OCI-LY3 (cell line): ENCODE data around the gene ALDH5A1.

ENCODE experiments used
- CTCF ChIP-seq: fragments of 200-600, 300-600 bp; sonication (generic); IDR thresholded peaks from 2 replicates; pipeline ENCODE4 v1.5.1; 2014; ENCODE audit warnings: antibody characterized with exemption, low read length, low read depth
- EZH2phosphoT487 ChIP-seq: fragments of 200-600 bp; shearing (Covaris generic); IDR thresholded peaks from 2 replicates; pipeline ENCODE4 v1.6.1; 2018; ENCODE audit warnings: antibody characterized with exemption, mixed run types, low read depth

DNA sequence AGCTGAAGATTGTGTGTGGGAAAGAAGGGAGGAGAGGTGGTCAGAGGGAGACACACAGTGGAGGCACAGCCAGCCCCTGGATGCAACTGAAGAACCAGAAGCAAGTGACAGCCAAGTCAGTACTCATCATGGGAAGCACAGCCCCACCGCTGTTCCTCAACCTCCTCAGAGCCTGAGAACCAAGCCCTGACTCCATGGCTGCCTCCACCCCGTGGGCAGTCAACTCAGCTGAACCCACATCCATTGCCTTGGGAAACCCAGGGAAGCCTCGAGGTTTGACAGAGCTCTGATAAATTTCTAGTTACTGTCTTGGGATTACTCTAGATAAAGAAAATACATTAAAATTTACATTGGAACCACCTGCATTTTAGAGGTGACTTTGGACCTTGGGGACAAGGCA lies 29.6 kb downstream of the ALDH5A1 start:
- no peak for TF ChIP-seq CTCF
- TF ChIP-seq EZH2phosphoT487 = no peak
